GM12878 (cell line): ENCODE data around the gene OCA2.

Experiments used
- CTCF ChIP-seq, 3 experiments: IDR thresholded peaks in 2 of 3; conservative IDR thresholded peaks in 1 of 3; 2 replicates each; pipeline ENCODE4 v1.5.1; 2011; ENCODE audit warnings: low read depth in 3 of 3, low read length in 3 of 3, mild to moderate bottlenecking in 3 of 3, control low read depth in 2 of 3, moderate library complexity in 2 of 3, inconsistent platforms in 1 of 3, mixed read lengths in 1 of 3; ENCODE audit not compliant: control insufficient read depth in 2 of 3, insufficient read depth in 1 of 3; ENCODE audit errors: extremely low read depth in 1 of 3
- MTA3 ChIP-seq: IDR thresholded peaks from 2 replicates; pipeline ENCODE4 v1.6.1; 2012; ENCODE audit warnings: low read length, inconsistent platforms, borderline replicate concordance
- MYC ChIP-seq: IDR thresholded peaks from 2 replicates; pipeline ENCODE4 v1.6.1; 2011; ENCODE audit warnings: mild to moderate bottlenecking, low read length, moderate library complexity, inconsistent platforms; ENCODE audit not compliant: insufficient read depth, insufficient replicate concordance, insufficient read length, severe bottlenecking
- SRF ChIP-seq, 2 experiments: IDR thresholded peaks; 2 replicates each; pipeline ENCODE4 v1.6.1; 2011; ENCODE audit warnings: low read depth in 2 of 2, low read length in 2 of 2, mild to moderate bottlenecking in 1 of 2, moderate library complexity in 1 of 2

- TF ChIP-seq MYC (no peak), SRF (IDR thresholded peaks at IDR 0.05; ENCODE audit: low read depth in 2 of 2, low read length in 2 of 2) (no peak), CTCF (IDR thresholded peaks at IDR 0.05 in 2 of 3, conservative IDR thresholded peaks at IDR 0.05 in 1 of 3; ENCODE audit: control insufficient read depth in 2 of 3, extremely low read depth in 1 of 3, insufficient read depth in 1 of 3, low read depth in 3 of 3, low read length in 3 of 3) (no peak), MTA3 (no peak)
Observed at GRCh38 chr15:27933562-27933961, 165.6 kb downstream of the OCA2 start.
